Gastroesophageal sphincter (tissue), 4 donors: Measurements from ENCODE around the gene SERTM2. TPM values are rescaled to one million over a fixed set of nuclear protein-coding genes. Genes with fewer than 3 reads are reported as not detected.

Source experiments
- ATAC-seq: fragments of 150-250 bp; one replicate; pipeline ENCODE4 v1.9.1; 2016; ENCODE audit warnings: mild to moderate bottlenecking, moderate library complexity
- H3K27ac ChIP-seq, 4 donors: fragments of 200-600 bp; sonication (generic) in 3 of 4; 1 replicate in 3 of 4; 2 replicates in 1 of 4; pipeline ENCODE4 v1.5.1; 2016 to 2019
- H3K27me3 ChIP-seq: fragments of 200-600 bp; sonication (generic); one replicate; pipeline ENCODE4 v1.5.1; 2019
- H3K36me3 ChIP-seq, 2 donors: fragments of 200-600 bp; sonication (generic); one replicate each; pipeline ENCODE4 v1.5.1; 2019; ENCODE audit warnings: control low read depth in 1 of 2
- H3K4me1 ChIP-seq, 3 donors: fragments of 200-600 bp; sonication (generic); 1 replicate in 2 of 3; 2 replicates in 1 of 3; pipeline ENCODE4 v1.5.1; 2016 to 2019; ENCODE audit warnings: control low read depth in 2 of 3
- H3K4me3 ChIP-seq, 2 donors: fragments of 200-600 bp; sonication (generic); one replicate each; pipeline ENCODE4 v1.5.1; 2019; ENCODE audit warnings: mild to moderate bottlenecking in 1 of 2, moderate library complexity in 1 of 2
- H3K9me3 ChIP-seq, 3 donors: fragments of 200-600 bp; sonication (generic); one replicate each; pipeline ENCODE4 v1.5.1; 2017 to 2019; ENCODE audit warnings: control low read depth in 2 of 3
- CTCF ChIP-seq, 4 experiments: fragments of 200-600 bp in 2 of 4; fragments of 450-650 bp in 2 of 4; sonication (generic) in 1 of 4; IDR thresholded peaks; one replicate each; pipeline ENCODE4 v1.5.1; 2017 to 2019; ENCODE audit warnings: antibody characterized with exemption in 4 of 4, mild to moderate bottlenecking in 2 of 4, moderate library complexity in 2 of 4
- EP300 ChIP-seq: sonication (generic); formaldehyde crosslinking; IDR thresholded peaks from one replicate; pipeline ENCODE4 v1.6.1; 2017; ENCODE audit warnings: antibody characterized with exemption, mild to moderate bottlenecking
- POLR2A ChIP-seq, 2 donors: fragments of 450-650 bp; IDR thresholded peaks; one replicate each; pipeline ENCODE4 v1.6.1; 2017; ENCODE audit warnings: antibody characterized with exemption in 2 of 2, mild to moderate bottlenecking in 2 of 2, moderate library complexity in 1 of 2
- POLR2AphosphoS5 ChIP-seq: sonication (generic); formaldehyde crosslinking; IDR thresholded peaks from one replicate; pipeline ENCODE4 v1.6.1; 2017; ENCODE audit warnings: antibody characterized with exemption
- WGBS, 2 donors: methylation state at CpG; one replicate each; pipeline ENCODE4 v1.1.5; 2018; ENCODE audit warnings: low coverage in 1 of 2; 5-methylcytosine and 5-hydroxymethylcytosine counted together
- total RNA-seq, 4 donors: library from RNA; depleted of rRNA; stranded (reverse); fragments of >200 nt; gene quantifications; one replicate each; pipeline ENCODE4 v1.1.0, GENCODE V29; 2016

SERTM2 gene
- total RNA-seq, 4 donors from 2014 or later = 5.7 TPM; not detected in 3

- ATAC-seq = no peak
- WGBS, 2 donors = 55 to 67% methylated on average over 6 of the region's 6 CpGs
Observed at GRCh38 chrX:111504941-111505340, 6.5 kb upstream of the SERTM2 start.

GRCh38 chrX:111505783-111506182 lies 5.7 kb upstream of the SERTM2 start:
- Histone ChIP-seq H3K36me3 (no peaks in the 10 kb centered on the region), H3K27me3 (no peaks in the 10 kb centered on the region), H3K4me1 (no peaks in the 10 kb centered on the region), H3K27ac (no peak overlapping the region), H3K4me3 (no peak overlapping the region), H3K9me3 (no peaks in the 10 kb centered on the region)
- no peak for ATAC-seq
- WGBS, 2 donors = 74% methylated on average over 2 of the region's 2 CpGs; no CpG with 5 or more reads in 1 of the 2 donors
- TF ChIP-seq POLR2AphosphoS5 (no peak), POLR2A (IDR thresholded peaks at IDR 0.05) (no peak), EP300 (no peak), CTCF (IDR thresholded peaks at IDR 0.05) (no peak)

More at GRCh38 chrX:111504941-111505340, 6.5 kb upstream of the SERTM2 start:
- no peak overlapping the region for H3K27ac ChIP-seq
- no peaks in the 10 kb centered on the region for H3K27me3 ChIP-seq
- H3K4me1 ChIP-seq = no peaks in the 10 kb centered on the region
- TF ChIP-seq EP300 = no peak
- no peak for TF ChIP-seq CTCF (IDR thresholded peaks at IDR 0.05)
- no peak for TF ChIP-seq POLR2AphosphoS5
- TF ChIP-seq POLR2A (IDR thresholded peaks at IDR 0.05) = no peak
- no peaks in the 10 kb centered on the region for H3K9me3 ChIP-seq
- H3K36me3 ChIP-seq = no peaks in the 10 kb centered on the region
- no peak overlapping the region for H3K4me3 ChIP-seq

- H3K36me3 ChIP-seq = no peaks in the 10 kb centered on the region
- H3K9me3 ChIP-seq = no peaks in the 10 kb centered on the region
- no peaks in the 10 kb centered on the region for H3K4me1 ChIP-seq
- no peak for ATAC-seq
- WGBS, 2 donors = 100% methylated on average over 1 of the region's 1 CpG; no CpG with 5 or more reads in 1 of the 2 donors
- H3K27ac ChIP-seq = no peak overlapping the region
- H3K27me3 ChIP-seq = no peaks in the 10 kb centered on the region
- H3K4me3 ChIP-seq = no peak overlapping the region
- TF ChIP-seq POLR2AphosphoS5 = no peak
- no peak for TF ChIP-seq POLR2A (IDR thresholded peaks at IDR 0.05)
- no peak for TF ChIP-seq CTCF (IDR thresholded peaks at IDR 0.05)
- no peak for TF ChIP-seq EP300
Observed at GRCh38 chrX:111506826-111507225, 4.6 kb upstream of the SERTM2 start.

GRCh38 chrX:111507933-111508332 lies 3.5 kb upstream of the SERTM2 start:
- H3K27ac ChIP-seq = no peak overlapping the region
- no peaks in the 10 kb centered on the region for H3K27me3 ChIP-seq
- no peaks in the 10 kb centered on the region for H3K4me1 ChIP-seq
- H3K36me3 ChIP-seq = no peaks in the 10 kb centered on the region
- H3K4me3 ChIP-seq = no peak overlapping the region
- TF ChIP-seq CTCF (IDR thresholded peaks at IDR 0.05) (no peak), POLR2AphosphoS5 (no peak), POLR2A (IDR thresholded peaks at IDR 0.05) (no peak), EP300 (no peak)
- H3K9me3 ChIP-seq = no peaks in the 10 kb centered on the region
- no peak for ATAC-seq

GRCh38 chrX:111515298-111515697 lies 3.9 kb downstream of the SERTM2 start:
- ATAC-seq = no peak
- Histone ChIP-seq H3K4me3 (no peak overlapping the region), H3K36me3 (no peaks in the 10 kb centered on the region), H3K27me3 (no peaks in the 10 kb centered on the region), H3K27ac (no peak overlapping the region), H3K9me3 (no peaks in the 10 kb centered on the region), H3K4me1 (no peaks in the 10 kb centered on the region)
- TF ChIP-seq POLR2AphosphoS5 (no peak), CTCF (IDR thresholded peaks at IDR 0.05) (no peak), EP300 (no peak), POLR2A (IDR thresholded peaks at IDR 0.05) (no peak)
